Neutrophil (primary cell): Measurements from ENCODE around the gene NIM1K.
"Not testable (repeated sequence)": the region's sequence is repeated elsewhere in the genome, so short reads cannot be mapped to it uniquely, and the experiment has no call there.

ENCODE experiments used
- H3K27ac ChIP-seq: fragments of 200-600 bp; sonication (generic); 2 replicates; pipeline ENCODE4 v1.5.1; 2016; ENCODE audit warnings: mild to moderate bottlenecking, moderate library complexity
- H3K27me3 ChIP-seq: fragments of 200-600 bp; sonication (generic); 2 replicates; pipeline ENCODE4 v1.6.0; 2016; ENCODE audit warnings: mild to moderate bottlenecking
- H3K36me3 ChIP-seq: fragments of 200-600 bp; sonication (generic); 2 replicates; pipeline ENCODE4 v1.5.1; 2017
- H3K4me1 ChIP-seq, 2 experiments: fragments of 200-600 bp in 1 of 2; sonication (generic) in 1 of 2; 1 replicate in 1 of 2; 2 replicates in 1 of 2; pipeline versions ENCODE4 v1.5.1 to v1.6.1; 2013 to 2016; ENCODE audit warnings: low read depth in 1 of 2, low read length in 1 of 2, mild to moderate bottlenecking in 1 of 2, moderate library complexity in 1 of 2; ENCODE audit not compliant: control insufficient read depth in 1 of 2, insufficient read depth in 1 of 2
- H3K4me3 ChIP-seq, 2 experiments: fragments of 200-600 bp in 1 of 2; sonication (generic) in 1 of 2; 1 replicate in 1 of 2; 2 replicates in 1 of 2; pipeline ENCODE4 v1.5.1; 2013 to 2016; ENCODE audit warnings: low read depth in 1 of 2, low read length in 1 of 2, mild to moderate bottlenecking in 1 of 2, moderate library complexity in 1 of 2
- H3K9me3 ChIP-seq: fragments of 200-600 bp; sonication (generic); 2 replicates; pipeline ENCODE4 v1.5.1; 2016
- CTCF ChIP-seq: fragments of 200-600 bp; sonication (generic); IDR thresholded peaks from 2 replicates; pipeline ENCODE4 v1.5.1; 2016; ENCODE audit warnings: antibody characterized with exemption

NIM1K gene

GRCh38 chr5:43314724-43315123 lies 122.7 kb downstream of the NIM1K start:
- H3K27ac ChIP-seq, result no peak overlapping the region

GRCh38 chr5:43315263-43315662 lies 123.2 kb downstream of the NIM1K start:
- H3K27ac ChIP-seq, result no peak overlapping the region
- no peaks in the 10 kb centered on the region for H3K36me3 ChIP-seq
- no peak overlapping the region for H3K4me3 ChIP-seq
- H3K9me3 ChIP-seq, result no peaks in the 10 kb centered on the region
- TF ChIP-seq CTCF, result no peak
- H3K4me1 ChIP-seq, result peaks cover 16 to 17% of the 10 kb centered on the region in 2 experiments
- peaks cover 6% of the 10 kb centered on the region for H3K27me3 ChIP-seq

More at GRCh38 chr5:43314724-43315123, 122.7 kb downstream of the NIM1K start:
- H3K36me3 ChIP-seq, result no peaks in the 10 kb centered on the region
- H3K9me3 ChIP-seq, result no peaks in the 10 kb centered on the region
- H3K4me1 ChIP-seq, result peaks cover 16 to 17% of the 10 kb centered on the region in 2 experiments
- peaks cover 6% of the 10 kb centered on the region for H3K27me3 ChIP-seq
- H3K4me3 ChIP-seq, result no peak overlapping the region
- no peak for TF ChIP-seq CTCF

GRCh38 chr5:43315682-43316081 lies 123.7 kb downstream of the NIM1K start:
- peaks cover 6% of the 10 kb centered on the region for H3K27me3 ChIP-seq
- no peak overlapping the region for H3K4me3 ChIP-seq
- H3K36me3 ChIP-seq, result no peaks in the 10 kb centered on the region
- no peak for TF ChIP-seq CTCF
- H3K4me1 ChIP-seq, result peaks cover 16 to 17% of the 10 kb centered on the region in 2 experiments
- H3K27ac ChIP-seq, result no peak overlapping the region
- H3K9me3 ChIP-seq, result no peaks in the 10 kb centered on the region

- no peak overlapping the region for H3K4me3 ChIP-seq
- no peak for TF ChIP-seq CTCF
- no peaks in the 10 kb centered on the region for H3K9me3 ChIP-seq
- H3K36me3 ChIP-seq, result no peaks in the 10 kb centered on the region
- H3K4me1 ChIP-seq, result peaks cover 16 to 17% of the 10 kb centered on the region in 2 experiments
- no peak overlapping the region for H3K27ac ChIP-seq
- H3K27me3 ChIP-seq, result peaks cover 6% of the 10 kb centered on the region
Observed at GRCh38 chr5:43316421-43316820, 124.4 kb downstream of the NIM1K start.

- Histone ChIP-seq H3K27ac (no peak overlapping the region), H3K4me3 (no peak overlapping the region), H3K9me3 (no peaks in the 10 kb centered on the region), H3K4me1 (no peaks in the 10 kb centered on the region), H3K36me3 (no peaks in the 10 kb centered on the region), H3K27me3 (peaks cover under 1% of the 10 kb centered on the region)
- no peak for TF ChIP-seq CTCF
Observed at GRCh38 chr5:43320846-43321245, 128.8 kb downstream of the NIM1K start.

GRCh38 chr5:43323488-43323887 lies 131.5 kb downstream of the NIM1K start:
- not testable (repeated sequence) for H3K27ac ChIP-seq, H3K36me3 ChIP-seq, H3K4me1 ChIP-seq, H3K9me3 ChIP-seq, H3K4me3 ChIP-seq, H3K27me3 ChIP-seq

- H3K27me3 ChIP-seq, H3K9me3 ChIP-seq, H3K4me1 ChIP-seq, H3K4me3 ChIP-seq, H3K27ac ChIP-seq, H3K36me3 ChIP-seq: not testable (repeated sequence)
Observed at GRCh38 chr5:43325624-43326023, 133.6 kb downstream of the NIM1K start.
